Ascending aorta (tissue), 2 donors: Measurements from ENCODE around the gene PARD3B. TPM values are rescaled to one million over a fixed set of nuclear protein-coding genes. Genes with fewer than 3 reads are reported as not detected.

Experiments used
- DNase-seq, 2 donors: peaks; one replicate each; pipeline ENCODE4 v3.0.0-alpha.2; 2019; ENCODE audit warnings: low spot score in 2 of 2
- H3K27ac ChIP-seq, 2 donors: fragments of 200-600 bp; sonication (generic); one replicate each; pipeline ENCODE4 v1.5.1; 2016 to 2017; ENCODE audit warnings: mild to moderate bottlenecking in 1 of 2
- H3K27me3 ChIP-seq: fragments of 200-600 bp; sonication (generic); one replicate; pipeline ENCODE4 v1.5.1; 2017
- H3K36me3 ChIP-seq, 2 donors: fragments of 200-600 bp; sonication (generic); one replicate each; pipeline ENCODE4 v1.5.1; 2016
- H3K4me1 ChIP-seq, 2 donors: fragments of 200-600 bp; sonication (generic); one replicate each; pipeline ENCODE4 v1.5.1; 2016 to 2017; ENCODE audit warnings: mild to moderate bottlenecking in 1 of 2
- H3K4me3 ChIP-seq, 2 donors: fragments of 200-600 bp; sonication (generic); one replicate each; pipeline ENCODE4 v1.5.1; 2016 to 2017; ENCODE audit warnings: mild to moderate bottlenecking in 1 of 2
- H3K9me3 ChIP-seq, 2 donors: fragments of 200-600 bp; sonication (generic); one replicate each; pipeline ENCODE4 v1.5.1; 2016
- intact Hi-C: fragments of 100-400 bp; cut with DNase I; formaldehyde crosslinking; loops from one replicate; pipeline ENCODE4 v1.15.1; 2023
- total RNA-seq: library from RNA; depleted of rRNA; stranded (reverse); fragments of >200 nt; gene quantifications from one replicate; pipeline ENCODE4 v1.1.0, GENCODE V29; 2016
- TF ChIP-seq, protein P1 (sequence below), 3 experiments: fragments of 200-600 bp in 2 of 3; fragments of 450-650 bp in 1 of 3; sonication (generic) in 2 of 3; IDR thresholded peaks; one replicate each; pipeline ENCODE4 v1.5.1; 2016 to 2019; ENCODE audit warnings: antibody characterized with exemption in 3 of 3, mild to moderate bottlenecking in 1 of 3, moderate library complexity in 1 of 3

The PARD3B gene
- total RNA-seq, 1 donor from 2014 or later = 9.5 TPM

DNA sequence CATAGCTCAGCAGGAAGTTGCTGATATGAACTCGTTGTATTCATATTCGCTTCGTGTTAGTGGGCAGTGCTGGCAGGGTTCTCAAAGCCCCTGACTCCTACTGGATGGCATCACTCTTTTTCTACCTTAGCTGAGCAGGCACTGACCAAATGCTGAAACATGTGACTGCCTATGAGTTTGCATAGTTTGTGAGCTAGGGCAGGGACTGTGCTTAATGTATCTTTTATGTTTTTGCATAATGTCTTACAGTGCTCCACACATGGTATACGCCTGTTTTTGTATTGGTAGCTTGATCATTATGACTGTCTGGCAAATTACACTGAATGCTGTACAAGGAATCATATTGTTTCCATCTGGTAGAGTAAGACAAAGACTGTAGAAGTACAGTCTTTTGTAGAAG, 305.3 kb downstream of the PARD3B start:
- Histone ChIP-seq H3K36me3 (no peaks in the 10 kb centered on the region), H3K4me1 (no peaks in the 10 kb centered on the region), H3K27me3 (no peaks in the 10 kb centered on the region), H3K4me3 (no peak overlapping the region), H3K9me3 (no peaks in the 10 kb centered on the region), H3K27ac (no peak overlapping the region)
- intact Hi-C loops = no loop called here
- no peak for DNase-seq
- TF ChIP-seq, protein P1, sequence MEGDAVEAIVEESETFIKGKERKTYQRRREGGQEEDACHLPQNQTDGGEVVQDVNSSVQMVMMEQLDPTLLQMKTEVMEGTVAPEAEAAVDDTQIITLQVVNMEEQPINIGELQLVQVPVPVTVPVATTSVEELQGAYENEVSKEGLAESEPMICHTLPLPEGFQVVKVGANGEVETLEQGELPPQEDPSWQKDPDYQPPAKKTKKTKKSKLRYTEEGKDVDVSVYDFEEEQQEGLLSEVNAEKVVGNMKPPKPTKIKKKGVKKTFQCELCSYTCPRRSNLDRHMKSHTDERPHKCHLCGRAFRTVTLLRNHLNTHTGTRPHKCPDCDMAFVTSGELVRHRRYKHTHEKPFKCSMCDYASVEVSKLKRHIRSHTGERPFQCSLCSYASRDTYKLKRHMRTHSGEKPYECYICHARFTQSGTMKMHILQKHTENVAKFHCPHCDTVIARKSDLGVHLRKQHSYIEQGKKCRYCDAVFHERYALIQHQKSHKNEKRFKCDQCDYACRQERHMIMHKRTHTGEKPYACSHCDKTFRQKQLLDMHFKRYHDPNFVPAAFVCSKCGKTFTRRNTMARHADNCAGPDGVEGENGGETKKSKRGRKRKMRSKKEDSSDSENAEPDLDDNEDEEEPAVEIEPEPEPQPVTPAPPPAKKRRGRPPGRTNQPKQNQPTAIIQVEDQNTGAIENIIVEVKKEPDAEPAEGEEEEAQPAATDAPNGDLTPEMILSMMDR (IDR thresholded peaks at IDR 0.05) = no peak

- TF ChIP-seq, protein P1 (IDR thresholded peaks at IDR 0.05) = no peak
- Histone ChIP-seq H3K4me3 (no peak overlapping the region), H3K4me1 (no peaks in the 10 kb centered on the region), H3K27me3 (no peaks in the 10 kb centered on the region), H3K36me3 (no peaks in the 10 kb centered on the region), H3K27ac (no peak overlapping the region), H3K9me3 (peaks cover 0 to 3% of the 10 kb centered on the region in 2 donors)
- no peak for DNase-seq
- intact Hi-C loops = no loop called here
Observed at GRCh38 chr2:204853905-204854304, 308.6 kb downstream of the PARD3B start.

DNA sequence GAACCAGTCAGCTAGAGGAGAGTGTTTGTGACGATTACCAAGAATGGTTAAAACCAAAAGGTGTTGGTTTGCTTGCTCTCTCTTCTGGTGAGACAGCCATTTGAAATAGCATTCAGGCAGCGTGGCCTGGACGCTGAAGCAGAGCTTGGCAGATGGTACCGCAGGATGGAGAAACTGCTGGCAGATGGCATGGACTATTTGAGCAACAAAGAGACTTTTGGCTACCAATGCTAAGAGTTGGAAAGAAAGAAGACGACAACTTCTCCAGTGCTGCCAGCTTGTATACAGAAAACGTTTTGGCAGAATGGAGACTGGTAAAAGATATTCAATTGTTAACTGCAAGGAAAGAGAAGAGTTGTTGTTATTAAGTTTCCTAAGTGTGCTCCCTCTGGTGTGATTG, 315.0 kb downstream of the PARD3B start:
- Histone ChIP-seq H3K4me1 (no peaks in the 10 kb centered on the region), H3K4me3 (no peak overlapping the region), H3K36me3 (no peaks in the 10 kb centered on the region), H3K9me3 (peaks cover 0 to 6% of the 10 kb centered on the region in 2 donors), H3K27ac (no peak overlapping the region), H3K27me3 (no peaks in the 10 kb centered on the region)
- intact Hi-C loops = no loop called here
- DNase-seq = no peak
- TF ChIP-seq, protein P1 (IDR thresholded peaks at IDR 0.05) = no peak

DNA sequence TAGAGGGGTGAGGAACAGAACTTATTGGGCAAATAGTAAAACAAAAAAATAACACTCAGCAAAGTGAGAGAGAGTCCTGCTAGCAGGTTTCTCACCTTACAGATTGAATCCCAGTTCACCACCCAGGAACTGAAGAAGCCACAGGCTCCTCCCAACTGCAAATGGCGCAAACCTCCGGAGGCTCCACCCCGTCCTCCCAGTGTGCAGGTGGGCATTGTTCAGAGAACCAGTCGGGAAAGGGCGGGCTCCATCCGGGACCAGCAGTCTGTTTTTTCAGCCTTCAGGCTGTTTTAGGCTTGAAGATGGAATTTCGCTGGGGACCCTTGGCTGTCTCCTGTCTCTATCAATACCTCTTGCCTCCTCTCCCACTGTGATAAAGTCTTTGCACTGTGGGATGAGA, 317.5 kb downstream of the PARD3B start:
- H3K36me3 ChIP-seq = no peaks in the 10 kb centered on the region
- no peak for DNase-seq
- H3K27ac ChIP-seq = no peak overlapping the region
- H3K9me3 ChIP-seq = peaks cover 0 to 3% of the 10 kb centered on the region in 2 donors
- TF ChIP-seq, protein P1 (IDR thresholded peaks at IDR 0.05) = no peak
- H3K4me1 ChIP-seq = no peaks in the 10 kb centered on the region
- no peak overlapping the region for H3K4me3 ChIP-seq
- no peaks in the 10 kb centered on the region for H3K27me3 ChIP-seq
- intact Hi-C loops = no loop called here

GRCh38 chr2:204863336-204863735, 318.1 kb downstream of the PARD3B start:
- no peaks in the 10 kb centered on the region for H3K27me3 ChIP-seq
- DNase-seq = no peak
- intact Hi-C loops = no loop called here
- no peaks in the 10 kb centered on the region for H3K4me1 ChIP-seq
- no peaks in the 10 kb centered on the region for H3K36me3 ChIP-seq
- TF ChIP-seq, protein P1 (IDR thresholded peaks at IDR 0.05) = no peak
- no peak overlapping the region for H3K27ac ChIP-seq
- H3K9me3 ChIP-seq = peaks cover 0 to 3% of the 10 kb centered on the region in 2 donors
- H3K4me3 ChIP-seq = no peak overlapping the region
